GM19239 (cell line): ENCODE measurements around the gene GEMIN2.
"Not testable (repeated sequence)": the region's sequence is repeated elsewhere in the genome, so short reads cannot be mapped to it uniquely, and the experiment has no call there.

Experiments
- DNase-seq: peaks from one replicate; pipeline ENCODE4 v3.0.0; 2011; ENCODE audit warnings: low spot score; ENCODE audit not compliant: insufficient read length
- FAIRE-seq: peaks from 2 replicates; lab custom pipeline; 2011; peaks lifted over from hg19 to GRCh38; lab: Jason Lieb, UNC

Gene GEMIN2

DNA sequence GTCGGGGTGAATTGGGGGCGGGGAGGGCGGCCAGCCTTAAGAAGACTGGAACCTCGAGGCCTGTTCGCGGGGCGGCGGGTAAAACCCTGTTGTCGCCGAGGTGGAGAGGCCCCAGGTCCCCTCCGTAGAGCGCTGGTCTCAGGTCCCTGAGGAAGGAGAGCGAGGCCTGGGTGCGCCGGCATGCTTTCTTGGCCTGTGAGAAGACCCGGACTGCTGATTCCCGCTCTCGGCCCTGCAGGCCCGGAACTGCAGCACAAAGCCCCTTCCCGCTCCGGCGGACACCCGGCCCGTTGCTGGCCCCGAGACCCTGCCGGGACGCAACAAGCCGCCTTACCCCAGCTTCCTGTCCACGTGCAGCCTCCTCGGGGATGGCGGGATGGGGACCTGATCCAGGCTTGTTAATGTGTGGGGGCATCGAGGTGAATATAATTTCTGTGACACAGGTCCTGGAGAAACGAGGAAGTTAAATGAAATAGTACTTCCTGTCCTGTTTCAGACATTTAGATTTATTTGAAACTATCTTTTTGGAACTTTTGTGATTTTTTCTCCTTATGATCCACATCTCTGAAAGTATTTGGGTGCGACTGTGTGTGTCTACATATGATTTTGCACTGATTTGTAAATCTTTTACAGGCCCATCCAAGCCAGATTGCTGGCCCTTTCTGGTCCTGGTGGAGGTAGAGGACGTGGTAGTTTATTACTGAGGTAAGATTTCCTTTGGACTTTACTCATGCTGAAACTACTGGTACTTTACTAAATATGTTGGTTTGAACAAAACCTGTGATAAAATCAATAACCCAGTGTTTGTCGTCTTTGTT is 61.5 kb downstream of the GEMIN2 start:
- DNase-seq (peak; percentile 4), FAIRE-seq (peak; percentile 35)

DNA sequence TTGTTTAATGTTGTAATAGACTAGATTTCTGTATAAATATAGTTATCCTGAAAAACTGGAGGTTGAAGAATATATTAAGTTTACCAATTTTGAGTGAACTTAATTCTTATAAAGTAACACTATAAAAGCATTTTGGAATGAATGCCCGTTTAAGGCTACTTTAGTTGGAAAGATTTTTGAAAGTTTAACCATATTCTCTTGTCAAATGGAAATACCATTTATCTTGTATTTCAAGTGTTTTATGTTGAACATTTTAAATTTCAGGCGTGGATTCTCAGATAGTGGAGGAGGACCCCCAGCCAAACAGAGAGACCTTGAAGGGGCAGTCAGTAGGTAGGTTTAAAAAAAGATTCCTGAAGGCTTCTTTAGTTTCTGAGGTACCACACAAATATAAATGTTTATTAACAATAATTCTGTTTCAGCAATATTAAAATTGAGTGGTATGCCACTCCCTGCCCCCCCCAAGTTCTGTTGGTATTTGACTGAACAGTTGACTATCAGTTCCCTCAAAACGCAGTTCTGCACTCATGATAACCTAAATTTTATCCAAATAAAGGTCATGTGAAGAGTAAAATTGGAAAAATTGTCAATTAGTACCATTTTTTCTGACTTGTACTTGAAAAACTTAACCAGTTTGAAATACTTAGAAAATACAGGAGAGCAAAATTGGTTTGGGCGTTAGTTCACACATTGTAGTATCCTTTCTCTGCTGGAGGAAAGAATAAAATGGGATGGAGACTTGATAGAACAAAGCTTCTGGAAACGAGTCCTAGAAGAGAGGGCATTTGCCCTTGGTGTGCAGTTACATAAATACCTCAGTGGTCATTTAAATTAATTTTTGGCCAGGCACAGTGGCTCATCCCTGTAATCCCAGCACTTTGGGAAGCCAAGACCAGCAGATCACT is 62.4 kb downstream of the GEMIN2 start:
- DNase-seq = no peak
- FAIRE-seq = no peak

DNA sequence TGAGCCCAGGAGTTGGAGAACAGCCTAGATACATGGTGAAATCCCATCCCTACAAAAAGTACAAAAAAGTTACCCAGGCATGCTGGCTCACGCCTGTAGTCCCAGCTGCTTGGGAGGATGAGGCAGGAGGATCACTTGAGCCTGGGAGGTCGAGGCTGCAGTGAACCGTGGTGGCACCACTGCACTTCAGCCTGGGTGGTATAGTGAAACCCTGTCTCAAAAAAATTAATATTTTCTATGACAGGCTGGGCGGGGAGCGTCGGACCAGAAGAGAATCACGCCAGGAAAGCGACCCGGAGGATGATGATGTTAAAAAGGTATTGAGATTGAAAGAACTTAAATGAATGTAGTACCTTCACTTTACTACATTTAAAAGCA is 63.0 kb downstream of the GEMIN2 start:
- DNase-seq (no peak), FAIRE-seq (no peak)

DNA sequence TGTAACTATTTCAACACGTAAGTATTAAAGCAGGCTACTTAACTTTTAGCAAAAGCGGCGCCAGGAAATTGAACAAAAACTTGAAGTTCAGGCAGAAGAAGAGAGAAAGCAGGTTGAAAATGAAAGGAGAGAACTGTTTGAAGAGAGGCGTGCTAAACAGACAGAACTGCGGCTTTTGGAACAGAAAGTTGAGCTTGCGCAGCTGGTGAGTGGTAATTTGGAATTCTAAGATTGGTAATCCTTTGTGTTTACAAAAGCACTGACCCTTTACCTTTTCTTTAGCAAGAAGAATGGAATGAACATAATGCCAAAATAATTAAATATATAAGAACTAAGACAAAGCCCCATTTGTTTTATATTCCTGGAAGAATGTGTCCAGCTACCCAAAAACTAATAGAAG is 64.9 kb downstream of the GEMIN2 start:
- DNase-seq (no peak), FAIRE-seq (no peak)

DNA sequence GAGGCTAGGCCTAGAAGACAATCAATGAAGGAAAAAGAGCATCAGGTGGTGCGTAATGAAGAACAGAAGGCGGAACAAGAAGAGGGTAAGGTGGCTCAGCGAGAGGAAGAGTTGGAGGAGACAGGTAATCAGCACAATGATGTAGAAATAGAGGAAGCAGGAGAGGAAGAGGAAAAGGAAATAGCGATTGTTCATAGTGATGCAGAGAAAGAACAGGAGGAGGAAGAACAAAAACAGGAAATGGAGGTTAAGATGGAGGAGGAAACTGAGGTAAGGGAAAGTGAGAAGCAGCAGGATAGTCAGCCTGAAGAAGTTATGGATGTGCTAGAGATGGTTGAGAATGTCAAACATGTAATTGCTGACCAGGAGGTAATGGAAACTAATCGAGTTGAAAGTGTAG is 66.4 kb downstream of the GEMIN2 start:
- DNase-seq = no peak
- FAIRE-seq = no peak

DNA sequence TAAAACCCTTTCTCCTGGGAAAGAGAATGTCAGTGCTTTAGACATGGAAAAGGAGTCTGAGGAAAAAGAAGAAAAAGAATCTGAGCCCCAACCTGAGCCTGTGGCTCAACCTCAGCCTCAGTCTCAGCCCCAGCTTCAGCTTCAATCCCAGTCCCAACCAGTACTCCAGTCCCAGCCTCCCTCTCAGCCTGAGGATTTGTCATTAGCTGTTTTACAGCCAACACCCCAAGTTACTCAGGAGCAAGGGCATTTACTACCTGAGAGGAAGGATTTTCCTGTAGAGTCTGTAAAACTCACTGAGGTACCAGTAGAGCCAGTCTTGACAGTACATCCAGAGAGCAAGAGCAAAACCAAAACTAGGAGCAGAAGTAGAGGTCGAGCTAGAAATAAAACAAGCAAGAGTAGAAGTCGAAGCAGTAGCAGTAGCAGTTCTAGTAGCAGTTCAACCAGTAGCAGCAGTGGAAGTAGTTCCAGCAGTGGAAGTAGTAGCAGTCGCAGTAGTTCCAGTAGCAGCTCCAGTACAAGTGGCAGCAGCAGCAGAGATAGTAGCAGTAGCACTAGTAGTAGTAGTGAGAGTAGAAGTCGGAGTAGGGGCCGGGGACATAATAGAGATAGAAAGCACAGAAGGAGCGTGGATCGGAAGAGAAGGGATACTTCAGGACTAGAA is 67.0 kb downstream of the GEMIN2 start:
- DNase-seq (no peak), FAIRE-seq (no peak)

DNA sequence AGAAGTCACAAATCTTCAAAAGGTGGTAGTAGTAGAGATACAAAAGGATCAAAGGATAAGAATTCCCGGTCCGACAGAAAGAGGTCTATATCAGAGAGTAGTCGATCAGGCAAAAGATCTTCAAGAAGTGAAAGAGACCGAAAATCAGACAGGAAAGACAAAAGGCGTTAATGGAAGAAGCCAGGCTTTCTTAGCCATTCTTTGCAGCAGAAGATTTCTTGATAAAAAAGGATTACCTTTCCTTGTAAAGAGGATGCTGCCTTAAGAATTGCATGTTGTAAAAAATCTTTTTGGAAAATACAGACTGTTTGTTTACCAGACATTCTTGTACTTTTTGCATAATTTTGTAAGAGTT is 67.5 kb downstream of the GEMIN2 start:
- DNase-seq (no peak), FAIRE-seq (no peak)

DNA sequence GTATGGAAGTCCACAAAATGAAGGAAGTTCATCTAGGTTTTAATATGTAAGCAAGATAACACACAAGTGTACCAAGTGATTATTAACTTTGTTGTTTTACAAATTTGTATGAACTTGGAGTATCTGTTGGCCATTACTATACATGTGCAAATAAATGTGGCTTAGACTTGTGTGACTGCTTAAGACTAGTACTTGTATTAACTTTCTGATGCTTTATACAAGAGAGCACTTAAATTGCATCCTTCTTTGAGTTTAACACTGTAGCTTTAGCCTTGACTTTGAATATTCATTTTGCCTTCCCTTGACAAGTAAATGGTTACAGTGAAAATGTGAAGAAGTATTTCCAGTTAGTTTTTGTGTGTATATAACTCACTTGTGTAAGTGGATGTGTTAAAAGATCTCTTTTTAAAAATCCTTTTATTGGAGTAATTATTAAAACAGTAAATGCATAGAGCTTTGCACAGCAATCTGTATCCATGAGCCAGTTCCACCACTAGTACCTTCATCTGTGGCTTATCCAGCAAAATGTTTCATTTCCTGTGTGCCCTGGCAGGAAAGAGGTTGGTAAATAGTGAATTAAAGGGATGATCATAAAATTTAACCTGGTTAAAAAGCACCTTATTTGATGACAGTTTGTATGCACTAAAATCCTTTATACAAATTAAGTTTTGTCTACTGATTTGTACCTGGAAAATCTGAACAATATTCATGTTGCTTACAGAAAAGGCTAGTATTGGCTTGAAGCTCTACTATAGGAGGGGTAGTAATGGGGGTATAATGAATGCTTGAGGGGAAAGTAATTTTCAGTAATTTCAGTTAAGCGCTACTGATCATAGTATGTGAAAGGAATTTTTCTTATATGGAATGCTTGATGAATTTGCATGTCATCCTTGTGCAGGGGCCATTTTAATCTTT is 68.9 kb downstream of the GEMIN2 start:
- no peak for FAIRE-seq
- DNase-seq = no peak

DNA sequence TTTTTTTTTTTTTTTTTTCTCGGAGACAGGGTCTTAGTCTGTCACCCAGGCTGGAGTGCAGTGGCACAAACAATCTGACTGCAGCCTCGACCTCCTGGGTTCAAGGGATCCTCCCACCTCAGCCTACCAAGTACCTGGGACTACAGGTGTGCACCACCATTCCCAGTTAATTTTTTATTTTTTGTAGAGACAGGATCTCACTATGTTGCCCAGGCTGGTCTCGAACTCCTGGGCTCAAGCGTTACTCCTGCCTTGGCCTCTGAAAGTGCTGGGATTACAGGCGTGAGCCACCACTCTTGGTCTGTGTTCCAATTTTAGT is 69.5 kb downstream of the GEMIN2 start:
- not testable (repeated sequence) for DNase-seq, FAIRE-seq

DNA sequence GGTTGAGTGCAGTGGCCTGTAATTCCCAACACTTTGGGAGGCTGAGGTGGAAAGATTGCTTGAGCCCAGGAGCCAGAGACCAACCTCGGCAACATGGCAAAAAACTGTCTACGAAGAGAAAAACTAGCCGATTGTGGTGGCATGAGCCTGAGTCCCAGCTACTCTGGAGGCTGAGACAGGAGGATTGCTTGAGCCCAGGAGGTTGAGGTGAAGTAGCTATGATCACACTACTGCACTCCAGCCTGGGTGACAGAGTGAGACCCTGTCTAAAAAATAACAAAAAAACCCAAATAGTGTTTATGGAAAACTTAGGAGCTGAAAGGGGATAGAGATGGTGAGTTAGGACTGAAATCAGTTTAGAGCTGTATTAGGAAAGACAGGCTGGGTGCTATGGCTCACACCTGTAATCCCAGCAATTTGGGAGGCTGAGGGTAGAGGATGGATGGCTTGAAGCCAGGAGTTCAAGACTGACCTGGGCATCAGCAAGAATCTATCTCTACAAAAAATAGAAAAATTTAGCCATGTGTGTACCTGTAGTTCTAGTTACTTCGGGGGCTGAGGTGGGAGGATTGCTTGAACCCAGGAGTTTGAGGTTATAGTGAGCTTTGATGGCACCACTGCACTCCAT is 70.6 kb downstream of the GEMIN2 start:
- no peak for FAIRE-seq
- no peak for DNase-seq

DNA sequence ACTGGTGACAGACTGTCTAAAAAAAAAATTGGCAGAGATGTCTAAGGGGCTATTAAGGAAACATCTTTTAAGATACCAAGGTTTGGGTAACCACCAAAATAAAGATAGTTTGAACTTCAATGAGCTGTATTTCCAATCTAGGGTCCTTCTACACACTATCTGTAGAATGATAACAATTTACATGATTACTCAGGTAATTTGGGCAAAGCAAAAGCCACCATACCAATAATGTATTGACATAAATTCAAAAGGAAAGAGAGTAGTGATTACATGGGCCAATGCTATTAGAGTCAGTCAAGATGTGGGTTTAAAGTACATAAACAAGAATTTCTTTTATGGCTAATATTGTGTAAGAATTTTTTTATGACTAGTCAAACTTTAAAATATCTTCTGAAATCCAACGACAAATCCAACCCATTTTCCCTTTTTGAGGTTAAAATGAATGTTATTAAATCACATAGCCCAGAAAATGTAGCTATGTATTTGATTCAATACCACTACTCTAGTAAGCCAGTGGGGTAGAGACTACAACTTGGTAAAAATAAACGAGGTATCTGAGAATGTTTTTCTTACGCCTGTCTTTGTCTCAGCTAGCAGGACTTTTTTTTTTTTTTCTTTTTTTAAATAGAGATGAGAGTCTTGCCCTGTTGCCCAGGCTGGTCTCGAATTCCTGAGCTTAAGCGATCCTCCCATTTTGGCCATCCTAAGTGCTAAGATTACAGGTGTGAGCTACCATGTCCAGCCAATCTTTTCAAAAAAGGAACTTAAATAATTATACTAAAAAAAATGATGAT is 71.3 kb downstream of the GEMIN2 start:
- DNase-seq (no peak), FAIRE-seq (no peak)
